ENCODE measurements around the gene SWSAP1. TPM values are rescaled to one million over a fixed set of nuclear protein-coding genes. Genes with fewer than 3 reads are reported as not detected.
A peak's percentile ranks its signal among the peaks of the same experiment; 100 is the strongest.
"Not testable (repeated sequence)": the region's sequence is repeated elsewhere in the genome, so short reads cannot be mapped to it uniquely, and the experiment has no call there.

The SWSAP1 gene
- total and polyA plus RNA-seq, 9 of the 15 experiments (the other 6 are each of a cell fraction or from before 2014, with no cell fraction given): 0.18 to 2.8 (median 1.7) TPM

- in situ Hi-C loops (cut with MboI); FAIRE-seq; H3K36me3 ChIP-seq (ENCODE audit: control insufficient read depth, insufficient read depth, low read length); H3K27ac ChIP-seq (ENCODE audit: extremely low read depth, low read depth, low read length); DNase-seq (ENCODE audit: extremely low read depth in 1 of 4, low spot score in 3 of 4); H3K9me3 ChIP-seq (replicated peaks; ENCODE audit: control insufficient read depth, insufficient read depth, low read depth, low read length); intact Hi-C loops (cut with micrococcal nuclease); BruUV-seq (replicated peaks); H3K79me2 ChIP-seq (ENCODE audit: control insufficient read depth, insufficient read depth, low read length); H3K9me1 ChIP-seq (ENCODE audit: control insufficient read depth, insufficient read depth, low read length); ATAC-seq; CTCF ChIA-PET (ENCODE audit: low intra/inter-chr PET ratio); H3K27me3 ChIP-seq (ENCODE audit: control insufficient read depth in 2 of 2, insufficient read depth in 2 of 2, low read length in 2 of 2); H4K20me1 ChIP-seq (replicated peaks; ENCODE audit: control insufficient read depth, insufficient read depth, low read length): not testable (repeated sequence)
- TF ChIP-seq ZNF121 (CRISPR knock-in tag; conservative IDR thresholded peaks at IDR 0.05): peak; percentile 75
- peak overlapping the region in 1 of 2 experiments; percentile 50; a peak in 1 of 4 replicates for H3K9ac ChIP-seq (ENCODE audit: insufficient read depth in 1 of 2, low read depth in 2 of 2, low read length in 2 of 2)
- 66% methylated on average over 8 of the region's 8 CpGs for WGBS (ENCODE audit: insufficient coverage, low coverage, missing lambda C conversion rate)
- peaks cover 14 to 41% of the 10 kb centered on the region in 2 experiments; a peak in 4 of 5 replicates for H3K4me1 ChIP-seq (replicated peaks in 1 of 2; ENCODE audit: control insufficient read depth in 2 of 2, insufficient read depth in 2 of 2, low read length in 2 of 2)
- H3K4me2 ChIP-seq (ENCODE audit: insufficient read depth, low read length): peak overlapping the region; percentile 88
- H2AFZ ChIP-seq (ENCODE audit: low read depth, low read length): peak overlapping the region; percentile 85
- H3K4me3 ChIP-seq: peak overlapping the region; percentile 40
- POLR2A ChIA-PET: interaction anchor here (0.6 to 1.1 kb wide), 2 partner anchors 34 to 213 kb away, joined by 3 read pairs; partner anchors contain the start of gene SWSAP1
These were observed 34.4 kb upstream of the SWSAP1 start for GRCh38 chr19:11340099-11340467.

- no peak for ATAC-seq
- H3K27ac ChIP-seq (ENCODE audit: extremely low read depth, low read depth, low read length): no peak overlapping the region
These were observed 32.0 kb upstream of the SWSAP1 start for GRCh38 chr19:11342429-11342828.

More at GRCh38 chr19:11342429-11342828, 32.0 kb upstream of the SWSAP1 start:
- Histone ChIP-seq H3K27me3 (ENCODE audit: control insufficient read depth in 2 of 2, insufficient read depth in 2 of 2, low read length in 2 of 2) (no peaks in the 10 kb centered on the region), H2AFZ (ENCODE audit: low read depth, low read length) (no peak overlapping the region), H3K4me2 (ENCODE audit: insufficient read depth, low read length) (no peak overlapping the region), H3K79me2 (ENCODE audit: control insufficient read depth, insufficient read depth, low read length) (no peaks in the 10 kb centered on the region), H3K4me3 (no peak overlapping the region), H3K36me3 (ENCODE audit: control insufficient read depth, insufficient read depth, low read length) (no peaks in the 10 kb centered on the region), H3K9me3 (replicated peaks; ENCODE audit: control insufficient read depth, insufficient read depth, low read depth, low read length) (peaks cover 5% of the 10 kb centered on the region; the same call in 1 of the 2 replicates), H4K20me1 (replicated peaks; ENCODE audit: control insufficient read depth, insufficient read depth, low read length) (no peaks in the 10 kb centered on the region), H3K9me1 (ENCODE audit: control insufficient read depth, insufficient read depth, low read length) (peaks cover 2% of the 10 kb centered on the region), H3K4me1 (replicated peaks in 1 of 2; ENCODE audit: control insufficient read depth in 2 of 2, insufficient read depth in 2 of 2, low read length in 2 of 2) (peaks cover 23 to 49% of the 10 kb centered on the region in 2 experiments; a peak in 4 of 5 replicates), H3K9ac (ENCODE audit: insufficient read depth in 1 of 2, low read depth in 2 of 2, low read length in 2 of 2) (no peak overlapping the region)
- in situ Hi-C loops (cut with MboI): no loop called here
- DNase-seq (ENCODE audit: extremely low read depth in 1 of 4, low spot score in 3 of 4): no peak
- intact Hi-C loops (cut with micrococcal nuclease): no loop called here
- CTCF ChIA-PET (ENCODE audit: low intra/inter-chr PET ratio): no interaction called here
- POLR2A ChIA-PET: interaction anchor here (1.1 kb wide), 1 partner anchor 16 kb away, joined by 3 read pairs; no protein-coding TSS in a partner anchor
- no TSS peak for BruUV-seq (replicated peaks)
- no peak for FAIRE-seq
- whole genome bisulfite sequencing (ENCODE audit: insufficient coverage, low coverage, missing lambda C conversion rate): 85% methylated on average over 3 of the region's 3 CpGs
- TF ChIP-seq FOXJ3 (CRISPR knock-in tag; IDR thresholded peaks at IDR 0.05) (no peak), ZKSCAN8 (CRISPR knock-in tag; IDR thresholded peaks at IDR 0.05) (peak; percentile 93), BCOR (IDR thresholded peaks at IDR 0.05) (peak; percentile 33; the same call in 1 of the 2 replicates)
